ENCODE results near the gene TRPV4.

Gene TRPV4

DNA sequence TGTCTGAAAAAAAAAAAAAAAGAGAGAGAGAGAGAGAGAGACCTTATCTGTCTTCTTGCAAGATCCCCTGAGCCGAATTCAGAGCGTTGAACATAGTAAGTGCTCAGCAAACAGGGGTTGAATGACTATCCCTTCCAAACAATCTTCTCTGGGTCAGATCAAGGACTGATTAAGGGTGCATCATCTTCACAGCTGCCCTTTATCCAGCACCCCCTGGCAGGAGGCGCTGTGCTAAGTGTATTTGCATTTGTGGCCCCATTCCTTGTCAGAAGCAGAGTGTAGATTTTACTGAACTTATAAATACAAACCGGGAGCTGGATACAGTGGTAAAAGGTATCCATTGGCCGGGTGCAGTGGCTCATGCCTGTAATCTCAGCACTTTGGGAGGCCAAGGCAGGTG, 8.8 kb upstream of the TRPV4 start:
- Mint-ChIP-seq H3K4me3 (no peak overlapping the region), H3K36me3 (no peaks in the 10 kb centered on the region), H3K27ac (no peak overlapping the region), H3K9me3 (no peaks in the 10 kb centered on the region), H3K27me3 (peaks cover 7% of the 10 kb centered on the region), H3K4me1 (peaks cover 10% of the 10 kb centered on the region)
- no peak for ATAC-seq

GRCh38 chr12:109841356-109841755, 8.2 kb upstream of the TRPV4 start:
- H3K27me3 Mint-ChIP-seq = peaks cover 7% of the 10 kb centered on the region
- H3K4me1 Mint-ChIP-seq = peaks cover 10% of the 10 kb centered on the region
- H3K9me3 Mint-ChIP-seq = no peaks in the 10 kb centered on the region
- H3K27ac Mint-ChIP-seq = no peak overlapping the region
- ATAC-seq = no peak
- no peak overlapping the region for H3K4me3 Mint-ChIP-seq
- H3K36me3 Mint-ChIP-seq = no peaks in the 10 kb centered on the region

- H3K4me3 Mint-ChIP-seq = no peak overlapping the region
These were observed 7.3 kb upstream of the TRPV4 start for GRCh38 chr12:109840305-109841074.

DNA sequence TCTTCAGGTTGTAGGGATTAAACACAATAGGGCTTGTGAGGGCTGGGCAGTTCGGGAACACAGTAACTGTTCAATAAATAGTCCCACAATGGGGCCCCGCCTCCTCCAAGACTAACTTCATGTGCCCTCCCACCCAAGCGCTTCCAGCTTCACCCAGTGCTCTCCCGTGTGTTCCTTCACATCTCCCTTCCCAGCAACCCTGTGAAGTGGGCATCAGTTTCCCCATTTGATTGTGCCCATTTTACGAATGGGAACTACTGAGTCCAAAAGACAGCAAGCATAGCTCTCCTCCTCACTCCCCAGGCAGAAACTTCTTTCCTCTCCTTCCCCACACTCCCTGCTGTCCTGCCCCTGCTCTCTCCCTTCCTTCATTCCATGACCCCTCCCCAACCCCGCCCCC, 6.2 kb upstream of the TRPV4 start:
- Mint-ChIP-seq H3K27ac (no peak overlapping the region), H3K36me3 (no peaks in the 10 kb centered on the region), H3K4me3 (no peak overlapping the region), H3K27me3 (peaks cover 23% of the 10 kb centered on the region), H3K4me1 (no peaks in the 10 kb centered on the region), H3K9me3 (no peaks in the 10 kb centered on the region)
- ATAC-seq = no peak

More at GRCh38 chr12:109840305-109841074, 7.3 kb upstream of the TRPV4 start:
- peaks cover 13% of the 10 kb centered on the region for H3K27me3 Mint-ChIP-seq
- no peak for ATAC-seq
- H3K4me1 Mint-ChIP-seq = peaks cover 7% of the 10 kb centered on the region
- no peaks in the 10 kb centered on the region for H3K36me3 Mint-ChIP-seq
- no peak overlapping the region for H3K27ac Mint-ChIP-seq
- H3K9me3 Mint-ChIP-seq = no peaks in the 10 kb centered on the region

GRCh38 chr12:109836916-109837315, 3.7 kb upstream of the TRPV4 start:
- H3K36me3 Mint-ChIP-seq = no peaks in the 10 kb centered on the region
- H3K4me1 Mint-ChIP-seq = peaks cover 6% of the 10 kb centered on the region
- no peak for ATAC-seq
- no peak overlapping the region for H3K27ac Mint-ChIP-seq
- no peak overlapping the region for H3K4me3 Mint-ChIP-seq
- H3K9me3 Mint-ChIP-seq = no peaks in the 10 kb centered on the region
- peaks cover 45% of the 10 kb centered on the region for H3K27me3 Mint-ChIP-seq

- H3K27me3 Mint-ChIP-seq = peaks cover 56% of the 10 kb centered on the region
- H3K27ac Mint-ChIP-seq = no peak overlapping the region
- no peaks in the 10 kb centered on the region for H3K9me3 Mint-ChIP-seq
- peaks cover 6% of the 10 kb centered on the region for H3K4me1 Mint-ChIP-seq
- no peak overlapping the region for H3K4me3 Mint-ChIP-seq
- no peak for ATAC-seq
- H3K36me3 Mint-ChIP-seq = no peaks in the 10 kb centered on the region
These were observed 2.6 kb upstream of the TRPV4 start for GRCh38 chr12:109835827-109836226.

DNA sequence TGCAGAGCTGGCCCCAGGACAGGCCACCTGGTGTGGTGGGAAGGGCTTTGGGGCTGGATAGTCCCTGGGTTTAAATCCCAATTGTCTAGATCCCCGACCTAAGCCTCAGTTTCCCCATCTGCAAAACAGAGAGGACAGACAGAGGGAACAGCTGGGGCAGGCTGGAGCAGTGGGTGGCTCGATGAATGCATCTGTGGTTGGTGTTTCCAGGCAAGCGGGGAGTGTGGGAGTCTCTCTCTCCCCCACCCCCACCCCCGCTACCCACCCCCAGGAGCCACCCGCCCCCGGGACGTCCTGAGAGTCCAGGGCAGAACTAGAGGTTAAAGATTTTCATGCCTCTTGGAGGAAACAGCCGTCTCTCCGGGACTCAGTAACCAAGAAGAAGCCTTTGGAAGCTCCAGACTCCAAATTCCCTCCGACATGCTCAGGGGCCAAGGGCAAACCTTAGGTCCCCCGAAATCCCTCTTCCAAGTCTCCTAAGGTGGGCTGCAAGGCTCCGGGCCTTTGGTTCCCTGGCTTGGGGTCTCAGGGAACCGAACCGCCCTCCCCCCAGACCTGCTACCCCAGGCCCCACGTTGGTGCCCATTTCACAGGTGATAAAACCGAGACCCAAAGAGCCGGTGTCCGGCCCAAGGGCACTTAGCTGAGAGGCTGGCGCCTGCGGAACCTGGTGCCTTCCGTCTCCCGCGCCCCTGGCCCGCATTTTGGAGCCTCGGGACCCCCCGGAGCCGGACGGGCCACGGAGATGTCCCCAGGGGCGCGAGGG, 474 bp downstream of the TRPV4 start:
- no peak overlapping the region for H3K27ac Mint-ChIP-seq
- H3K36me3 Mint-ChIP-seq = no peaks in the 10 kb centered on the region
- peaks cover 64% of the 10 kb centered on the region for H3K27me3 Mint-ChIP-seq
- H3K4me1 Mint-ChIP-seq = peaks cover 6% of the 10 kb centered on the region
- H3K4me3 Mint-ChIP-seq = no peak overlapping the region
- ATAC-seq = no peak
- no peaks in the 10 kb centered on the region for H3K9me3 Mint-ChIP-seq

GRCh38 chr12:109831929-109832328, 1.3 kb downstream of the TRPV4 start:
- Mint-ChIP-seq H3K4me1 (peaks cover 6% of the 10 kb centered on the region), H3K27ac (no peak overlapping the region), H3K27me3 (peaks cover 71% of the 10 kb centered on the region), H3K9me3 (no peaks in the 10 kb centered on the region), H3K36me3 (no peaks in the 10 kb centered on the region), H3K4me3 (no peak overlapping the region)
- ATAC-seq = no peak

DNA sequence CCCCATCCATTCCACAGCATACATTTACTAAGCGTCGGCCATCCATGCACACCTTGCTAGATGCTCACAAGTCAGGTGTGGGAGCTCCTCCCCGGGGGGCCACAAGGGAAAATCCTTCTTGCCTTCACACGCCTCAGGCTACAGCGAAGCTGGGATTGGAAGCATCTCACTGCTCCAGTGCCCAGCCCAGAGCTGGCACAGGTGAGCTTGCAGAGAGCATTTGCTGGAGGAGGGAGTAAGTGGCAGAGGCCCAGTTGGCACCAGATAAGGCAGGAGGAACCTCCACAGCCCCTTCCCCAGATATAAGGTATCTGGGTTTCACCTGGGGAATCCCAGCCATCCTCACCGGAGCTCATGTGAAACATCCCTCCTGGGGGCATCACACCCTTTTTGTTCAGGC, 1.8 kb downstream of the TRPV4 start:
- Mint-ChIP-seq H3K27ac (no peak overlapping the region), H3K4me3 (no peak overlapping the region), H3K4me1 (peaks cover 6% of the 10 kb centered on the region), H3K36me3 (no peaks in the 10 kb centered on the region), H3K9me3 (no peaks in the 10 kb centered on the region), H3K27me3 (peaks cover 76% of the 10 kb centered on the region)
- ATAC-seq = no peak

DNA sequence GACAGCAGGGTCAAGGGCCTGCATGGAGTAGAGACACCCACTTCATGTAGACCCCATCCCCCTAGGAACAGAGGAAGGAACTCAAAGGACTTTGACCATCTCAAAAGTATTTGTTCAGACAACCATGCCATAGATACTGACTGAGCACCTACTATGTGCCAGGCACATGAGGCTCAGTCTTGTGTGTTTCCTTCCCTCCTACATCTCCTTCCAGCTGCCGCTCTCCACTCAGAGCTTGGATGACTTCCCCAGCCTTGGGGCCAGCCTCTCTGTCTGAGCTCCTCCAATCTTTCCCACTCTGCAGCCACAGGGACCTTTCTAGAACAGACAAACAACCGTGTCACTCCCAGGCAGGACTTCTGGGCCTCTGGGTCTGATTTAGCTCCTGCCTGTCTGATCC, 2.5 kb downstream of the TRPV4 start:
- H3K36me3 Mint-ChIP-seq = no peaks in the 10 kb centered on the region
- peaks cover 6% of the 10 kb centered on the region for H3K4me1 Mint-ChIP-seq
- no peak overlapping the region for H3K27ac Mint-ChIP-seq
- H3K4me3 Mint-ChIP-seq = no peak overlapping the region
- H3K9me3 Mint-ChIP-seq = no peaks in the 10 kb centered on the region
- peaks cover 75% of the 10 kb centered on the region for H3K27me3 Mint-ChIP-seq
- no peak for ATAC-seq

- H3K4me1 Mint-ChIP-seq = peaks cover 6% of the 10 kb centered on the region
- no peak overlapping the region for H3K4me3 Mint-ChIP-seq
- ATAC-seq = no peak
- H3K27me3 Mint-ChIP-seq = peaks cover 70% of the 10 kb centered on the region
- H3K27ac Mint-ChIP-seq = no peak overlapping the region
- no peaks in the 10 kb centered on the region for H3K9me3 Mint-ChIP-seq
- H3K36me3 Mint-ChIP-seq = no peaks in the 10 kb centered on the region
These were observed 2.9 kb downstream of the TRPV4 start for GRCh38 chr12:109830267-109830666.

DNA sequence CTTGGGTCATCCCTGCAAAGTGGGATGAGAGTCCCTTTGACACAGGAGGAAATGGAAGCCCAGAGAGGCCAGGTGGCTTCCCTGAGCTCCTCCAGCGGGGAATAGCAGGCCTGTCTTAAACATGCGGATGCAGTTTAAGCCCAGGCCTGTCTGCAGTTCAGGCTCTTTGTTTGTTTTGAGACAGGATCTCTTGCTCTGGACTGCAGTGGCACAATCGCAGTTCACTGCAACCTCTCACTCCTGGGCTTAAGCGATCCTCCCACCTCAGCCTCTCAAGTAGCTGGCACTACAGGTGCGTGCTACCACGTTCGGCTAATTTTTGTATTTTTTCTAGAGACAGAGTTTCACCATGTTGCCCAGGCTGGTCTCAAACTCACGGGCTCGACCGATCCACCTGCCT, 3.5 kb downstream of the TRPV4 start:
- H3K27me3 Mint-ChIP-seq = peaks cover 64% of the 10 kb centered on the region
- ATAC-seq = no peak
- H3K9me3 Mint-ChIP-seq = no peaks in the 10 kb centered on the region
- peaks cover 6% of the 10 kb centered on the region for H3K4me1 Mint-ChIP-seq
- H3K27ac Mint-ChIP-seq = no peak overlapping the region
- H3K36me3 Mint-ChIP-seq = no peaks in the 10 kb centered on the region
- no peak overlapping the region for H3K4me3 Mint-ChIP-seq

DNA sequence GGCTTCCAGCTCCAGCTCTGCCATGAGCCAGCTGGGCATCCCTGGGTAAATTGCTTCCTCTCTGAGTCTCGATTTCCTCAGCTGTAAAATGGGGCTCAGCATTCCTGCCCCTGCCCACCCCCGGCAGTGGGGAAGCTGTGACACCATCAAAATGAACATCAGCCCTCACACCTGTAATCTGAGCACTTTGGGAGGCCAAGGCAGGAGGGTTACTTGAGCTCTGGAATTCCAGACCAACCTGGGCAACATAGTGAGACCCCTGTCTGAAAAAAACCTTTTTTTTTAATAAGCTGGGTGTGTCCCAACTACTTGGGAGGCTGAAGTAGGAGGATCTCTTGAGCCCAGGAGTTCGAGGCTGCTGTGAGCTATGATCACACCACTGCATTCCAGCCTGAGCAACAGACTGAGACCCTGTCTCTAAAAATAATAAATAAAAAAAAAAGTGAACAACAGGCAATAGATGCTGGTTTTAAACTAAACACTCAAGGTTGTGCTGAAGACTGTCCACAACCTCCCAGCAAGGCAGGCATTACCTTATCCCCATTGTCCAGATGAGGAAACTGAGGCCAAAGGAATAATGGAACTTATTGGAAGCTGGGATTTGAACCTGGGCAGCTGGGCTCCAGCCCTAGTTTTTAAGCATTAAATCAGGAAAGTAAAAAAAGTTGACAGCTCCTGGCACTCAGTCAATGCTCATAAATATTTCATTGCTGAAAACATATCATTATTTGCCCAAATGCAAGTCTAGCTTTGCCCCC, 4.3 kb downstream of the TRPV4 start:
- Mint-ChIP-seq H3K27ac (no peak overlapping the region), H3K9me3 (no peaks in the 10 kb centered on the region), H3K4me3 (no peak overlapping the region), H3K4me1 (peaks cover 6% of the 10 kb centered on the region), H3K36me3 (no peaks in the 10 kb centered on the region), H3K27me3 (peaks cover 57% of the 10 kb centered on the region)
- ATAC-seq = no peak

DNA sequence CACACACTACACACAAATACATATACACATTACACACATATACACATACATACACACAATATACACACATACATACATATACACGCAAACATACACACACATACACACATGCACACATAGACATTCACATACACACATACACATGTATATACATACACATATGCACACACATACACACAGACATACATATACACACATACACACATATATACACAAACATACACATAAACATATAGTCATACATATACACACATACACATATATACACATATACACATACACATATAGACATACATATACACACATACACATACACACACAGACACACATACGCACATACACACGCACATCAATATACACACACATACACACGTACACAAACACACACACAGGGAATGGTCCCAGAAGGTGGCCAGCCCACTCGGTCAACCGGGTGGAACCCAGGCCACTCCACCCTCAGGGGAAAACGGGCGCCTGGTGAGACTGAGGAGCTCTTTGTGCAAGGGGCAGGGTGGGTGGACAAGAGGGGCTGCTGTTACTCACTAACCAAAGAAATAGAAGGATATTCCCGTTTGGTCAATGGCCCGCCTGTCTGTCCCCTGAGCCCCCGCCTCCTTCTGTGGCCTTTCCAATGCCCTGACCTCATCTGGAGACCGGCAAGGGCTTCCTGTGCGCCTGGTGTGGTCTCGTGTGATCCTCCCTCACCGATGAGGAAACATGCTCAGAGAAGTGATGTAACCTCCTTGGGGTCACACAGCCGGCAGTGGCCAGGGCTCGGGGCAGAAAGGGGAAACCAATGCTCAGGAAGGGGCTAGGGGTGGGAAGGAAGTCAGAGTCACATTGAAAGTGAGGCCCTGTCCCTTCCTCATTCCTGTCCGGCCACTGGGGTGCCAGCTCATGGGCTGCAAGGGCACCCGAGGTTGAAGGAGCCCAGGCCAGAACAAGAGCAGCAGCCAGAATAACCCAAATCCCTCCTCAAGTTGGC, 5.3 kb downstream of the TRPV4 start:
- H3K4me1 Mint-ChIP-seq = no peaks in the 10 kb centered on the region
- no peaks in the 10 kb centered on the region for H3K9me3 Mint-ChIP-seq
- H3K27ac Mint-ChIP-seq = no peak overlapping the region
- H3K27me3 Mint-ChIP-seq = peaks cover 49% of the 10 kb centered on the region
- H3K4me3 Mint-ChIP-seq = no peak overlapping the region
- no peaks in the 10 kb centered on the region for H3K36me3 Mint-ChIP-seq
- ATAC-seq = no peak

All from stimulated activated memory B cell treated with anti-CD40 and anti-IgM and Interleukin-4, amounts not matched to agents 10 μg/mL and 1 μg/mL and 100 μg/mL, for 72 hours (primary cell).